BJ (cell line): Measurements from ENCODE around the gene MIF. TPM values are rescaled to one million over a fixed set of nuclear protein-coding genes. Genes with fewer than 3 reads are reported as not detected.

Experiments
- polyA plus RNA-seq: library from polyadenylated mRNA; depleted of rRNA; stranded (reverse); fragments of >200 nt; gene quantifications from 2 replicates; pipeline ENCODE4 v1.2.3, GENCODE V29; 2011; rRNA removed
- small RNA-seq: library from RNA; depleted of rRNA; stranded (forward); fragments of <200 nt; gene quantifications from one replicate; pipeline ENCODE3, GENCODE V24; 2012; ENCODE audit warnings: low replicate concordance, low read depth; ENCODE audit not compliant: insufficient read length

The MIF gene
- polyA plus RNA-seq, 1 experiment, result 202 TPM

Small RNA genes within 50 kb of the gene (small RNA-seq; reads per million reads assigned to genes)
- gene RN7SL268P, result not detected

Other genes with a start within 250 kb of the MIF start
- gene RGL4, start 203.4 kb upstream of the MIF start, polyA plus RNA-seq, result not detected in 2 replicates
- gene ZNF70, start 143.3 kb upstream of the MIF start, polyA plus RNA-seq, result 1.4 TPM in 2 replicates
- 0.21 TPM in 1 of 2 replicates, not detected in the other for gene VPREB3, start 140.0 kb upstream of the MIF start, polyA plus RNA-seq
- gene C22orf15, start 131.4 kb upstream of the MIF start, polyA plus RNA-seq, result 2.6 and 4.0 TPM in 2 replicates
- gene CHCHD10, start 126.4 kb upstream of the MIF start, polyA plus RNA-seq, result 22.1 and 22.5 TPM in 2 replicates
- gene MMP11, start 121.5 kb upstream of the MIF start, polyA plus RNA-seq, result 14.5 and 38.1 TPM in 2 replicates
- 136 and 174 TPM in 2 replicates for gene SMARCB1, start 107.4 kb upstream of the MIF start, polyA plus RNA-seq
- 0.47 and 0.71 TPM in 2 replicates for gene DERL3, start 55.4 kb upstream of the MIF start, polyA plus RNA-seq
- gene SLC2A11, start 36.5 kb upstream of the MIF start, polyA plus RNA-seq, result 9.6 and 14.7 TPM in 2 replicates
- gene GSTT2B, start 66.8 kb downstream of the MIF start, polyA plus RNA-seq, result 3.6 and 5.9 TPM in 2 replicates
- gene DDTL, start 72.5 kb downstream of the MIF start, polyA plus RNA-seq, result 0.06 TPM in 1 of 2 replicates, not detected in the other
- 79.5 and 87.3 TPM in 2 replicates for gene DDT, start 80.1 kb downstream of the MIF start, polyA plus RNA-seq
- gene GSTT2, start 85.8 kb downstream of the MIF start, polyA plus RNA-seq, result 0.16 and 0.23 TPM in 2 replicates
- not detected in 2 replicates for gene GSTT4, start 111.1 kb downstream of the MIF start, polyA plus RNA-seq
- 7.0 and 7.2 TPM in 2 replicates for gene CABIN1, start 116.9 kb downstream of the MIF start, polyA plus RNA-seq